A549 (cell line): ENCODE results near the gene KSR2. TPM values are rescaled to one million over a fixed set of nuclear protein-coding genes. Genes with fewer than 3 reads are reported as not detected.

ENCODE experiments used
- ATAC-seq, 2 experiments: fragments of 200-7000 bp in 1 of 2; fragments of >200 bp in 1 of 2; cut with Nextera tagmentation in 1 of 2; cut with Tn5 transposase in 1 of 2; 3 replicates each; pipeline versions ENCODE4 v1.8.0 to v1.9.1; 2018 to 2020; ENCODE audit warnings: mild to moderate bottlenecking in 1 of 2, moderate library complexity in 1 of 2
- CTCF ChIA-PET: fragments of 300-600 bp; sonication (Branson Sonifier 250); formaldehyde crosslinking; extraction: SDS; loops from one replicate; lab custom pipeline; 2021; ENCODE audit warnings: antibody characterized with exemption, inconsistent platforms; lab: Yijun Ruan, JAX
- POLR2A ChIA-PET: fragments of 350-600 bp; formaldehyde crosslinking; extraction: SDS; loops from one replicate; lab custom pipeline; 2021; ENCODE audit warnings: antibody characterized with exemption, inconsistent platforms; lab: Yijun Ruan, JAX
- DNase-seq, 2 experiments: peaks; one replicate each; pipeline versions ENCODE4 v3.0.0 to v3.0.0-alpha.2; 2011 to 2016; ENCODE audit warnings: low read depth in 1 of 2, low spot score in 1 of 2
- FAIRE-seq: peaks from 2 replicates; lab custom pipeline; 2011; peaks lifted over from hg19 to GRCh38; lab: Jason Lieb, UNC
- H3K27ac ChIP-seq, 2 experiments: fragments of >200 bp; sonication (Bioruptor Twin); formaldehyde crosslinking; 3 replicates each; pipeline ENCODE4 v1.5.1; 2016 to 2017
- H3K4me1 ChIP-seq: fragments of >200 bp; sonication (Bioruptor Twin); formaldehyde crosslinking; 3 replicates; pipeline ENCODE4 v1.6.1; 2016
- H3K4me2 ChIP-seq: fragments of >200 bp; sonication (Bioruptor Twin); formaldehyde crosslinking; 3 replicates; pipeline ENCODE4 v1.6.1; 2016
- H3K4me3 ChIP-seq: fragments of >200 bp; sonication (Bioruptor Twin); formaldehyde crosslinking; 3 replicates; pipeline ENCODE4 v1.5.1; 2016
- H3K9me3 ChIP-seq: fragments of >200 bp; sonication (Bioruptor Twin); formaldehyde crosslinking; 3 replicates; pipeline ENCODE4 v1.6.1; 2016
- BCL3 ChIP-seq: fragments of >200 bp; sonication (Bioruptor Twin); formaldehyde crosslinking; IDR thresholded peaks from 3 replicates; pipeline ENCODE4 v1.6.1; 2016
- EHMT2 ChIP-seq: fragments of 200-600 bp; sonication (generic); IDR thresholded peaks from 2 replicates; pipeline ENCODE4 v1.6.1; 2016; ENCODE audit warnings: antibody characterized with exemption, low read depth, mild to moderate bottlenecking, moderate library complexity
- ELK1 ChIP-seq: fragments of 150-350 bp; IDR thresholded peaks from 2 replicates; pipeline ENCODE4 v1.6.1; 2014; ENCODE audit warnings: low read depth, mild to moderate bottlenecking, low read length
- ESRRA ChIP-seq: fragments of 150-350 bp; IDR thresholded peaks from 2 replicates; pipeline ENCODE4 v1.6.1; 2014; ENCODE audit warnings: mild to moderate bottlenecking, low read length, borderline replicate concordance
- FOSL2 ChIP-seq, 2 experiments: fragments of 450-650 bp in 1 of 2; fragments of >200 bp in 1 of 2; sonication (Bioruptor Twin) in 1 of 2; formaldehyde crosslinking; IDR thresholded peaks; 2 replicates each; pipeline versions ENCODE4 v1.5.0 to v1.6.1; 2016 to 2020; ENCODE audit warnings: mild to moderate bottlenecking in 1 of 2, moderate library complexity in 1 of 2
- FOXS1 ChIP-seq: fragments of 250-450 bp; sonication (Bioruptor Pico); IDR thresholded peaks from 2 replicates; pipeline ENCODE4 v1.5.0; 2020; ENCODE audit warnings: mild to moderate bottlenecking, moderate library complexity
- HDAC2 ChIP-seq: fragments of 200-600 bp; sonication (generic); IDR thresholded peaks from 2 replicates; pipeline ENCODE4 v1.6.1; 2016
- HES2 ChIP-seq: fragments of >200 bp; sonication (Bioruptor Twin); formaldehyde crosslinking; IDR thresholded peaks from 2 replicates; pipeline ENCODE4 v1.6.1; 2016
- HOXA7 ChIP-seq: fragments of 250-450 bp; sonication (Bioruptor Pico); IDR thresholded peaks from 2 replicates; pipeline ENCODE4 v1.5.0; 2020; ENCODE audit warnings: mild to moderate bottlenecking, moderate library complexity
- HOXB13 ChIP-seq: fragments of 250-450 bp; sonication (Bioruptor Pico); IDR thresholded peaks from 2 replicates; pipeline ENCODE4 v1.5.0; 2020; ENCODE audit warnings: low read depth, mild to moderate bottlenecking, moderate library complexity
- KDM5A ChIP-seq: fragments of 200-600 bp; sonication (generic); IDR thresholded peaks from 2 replicates; pipeline ENCODE4 v1.6.1; 2016; ENCODE audit warnings: antibody characterized with exemption, mild to moderate bottlenecking
- MAZ ChIP-seq: fragments of 150-350 bp; IDR thresholded peaks from 2 replicates; pipeline ENCODE4 v1.6.1; 2014; ENCODE audit warnings: antibody characterized with exemption, low read depth, low read length, borderline replicate concordance
- NFE2L2 ChIP-seq: fragments of 150-350 bp; conservative IDR thresholded peaks from 2 replicates; pipeline ENCODE4 v1.6.1; 2014; ENCODE audit warnings: low read length
- NPAS2 ChIP-seq: fragments of 250-450 bp; sonication (Bioruptor Pico); IDR thresholded peaks from 2 replicates; pipeline ENCODE4 v1.8.0; 2022; ENCODE audit warnings: mild to moderate bottlenecking, moderate library complexity, borderline replicate concordance
- POLR2A ChIP-seq: IDR thresholded peaks from 2 replicates; pipeline ENCODE4 v1.6.1; 2012; ENCODE audit warnings: mild to moderate bottlenecking, low read length
- RFX5 ChIP-seq: fragments of 450-650 bp; IDR thresholded peaks from 2 replicates; pipeline ENCODE4 v1.7.1; 2014; ENCODE audit warnings: antibody characterized with exemption, mild to moderate bottlenecking, moderate library complexity
- USF2 ChIP-seq: fragments of 450-650 bp; IDR thresholded peaks from 2 replicates; pipeline ENCODE4 v1.6.1; 2014; ENCODE audit warnings: antibody characterized with exemption
- ZSCAN20 ChIP-seq: fragments of 250-450 bp; sonication (Bioruptor Pico); IDR thresholded peaks from 2 replicates; pipeline ENCODE4 v1.8.0; 2022; ENCODE audit warnings: mild to moderate bottlenecking, moderate library complexity
- WGBS: methylation state at CpG from one replicate; pipeline ENCODE4 v1.1.6; 2017; ENCODE audit errors: missing lambda C conversion rate; 5-methylcytosine and 5-hydroxymethylcytosine counted together
- polyA plus RNA-seq, 4 experiments: library from polyadenylated mRNA; depleted of rRNA in 3 of 4; stranded (reverse); fragments of >200 nt; fragmentation: RNase III in 1 of 4; extraction: RNeasy Plus Mini Kit Qiagen cat#74134 plus additional on column Dnase treatment in 1 of 4; gene quantifications; 2 replicates in 3 of 4; 3 replicates in 1 of 4; pipeline ENCODE4 v1.2.3, GENCODE V29; 2011 to 2017
- TF ChIP-seq, protein P1 (sequence below): IDR thresholded peaks from 2 replicates; pipeline ENCODE4 v1.6.1; 2012
- TF ChIP-seq, protein P2 (sequence below): IDR thresholded peaks from 2 replicates; pipeline ENCODE4 v1.6.1; 2012; ENCODE audit warnings: low read depth, borderline replicate concordance

The KSR2 gene
- polyA plus RNA-seq, 2 of the 4 experiments (the other 2 are of a cell fraction), result 0.37 to 1.2 TPM

GRCh38 chr12:117797202-117797601 lies 171.6 kb downstream of the KSR2 start:
- ChIA-PET CTCF (no interaction called here), POLR2A (no interaction called here)
- ATAC-seq, result no peak

DNA sequence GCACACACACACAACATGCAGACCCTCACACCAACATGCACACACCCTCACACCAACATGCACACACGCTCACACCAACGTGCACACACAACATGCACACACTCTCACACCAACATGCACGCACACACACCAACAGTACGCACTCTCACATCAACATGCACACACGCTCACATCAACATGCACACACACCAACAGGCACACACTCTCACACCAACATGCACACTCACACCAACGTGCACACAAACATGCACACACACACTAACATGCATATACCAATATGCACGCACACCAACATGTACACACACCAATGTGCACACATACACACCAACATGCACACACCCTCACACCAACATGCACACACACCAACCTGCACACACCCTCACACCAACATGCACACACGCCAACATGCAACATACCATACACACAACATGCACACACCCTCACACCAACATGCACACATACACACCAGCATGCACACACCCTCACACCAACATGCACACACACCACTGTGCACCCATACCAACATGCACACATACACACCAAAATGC lies 175.8 kb downstream of the KSR2 start:
- WGBS, result 49% methylated on average over 8 of the region's 8 CpGs
- DNase-seq (no peak), ATAC-seq (no peak), FAIRE-seq (no peak)
- Histone ChIP-seq H3K27ac (no peak overlapping the region), H3K9me3 (no peaks in the 10 kb centered on the region), H3K4me3 (no peak overlapping the region), H3K4me2 (no peak overlapping the region), H3K4me1 (peaks cover 9% of the 10 kb centered on the region; the same call in 2 of the 3 replicates)
- ChIA-PET POLR2A (no interaction called here), CTCF (interaction anchor here (0.6 kb wide), 1 partner anchor 71 kb away, joined by 4 read pairs; no protein-coding TSS in a partner anchor)
- TF ChIP-seq NPAS2 (CRISPR knock-in tag), result no peak
- no peak for TF ChIP-seq POLR2A
- no peak for TF ChIP-seq ELK1
- no peak for TF ChIP-seq EHMT2
- no peak for TF ChIP-seq USF2
- no peak for TF ChIP-seq HOXB13
- TF ChIP-seq BCL3, result no peak
- no peak for TF ChIP-seq FOXS1
- TF ChIP-seq HOXA7 (CRISPR knock-in tag), result no peak
- no peak for TF ChIP-seq HES2
- TF ChIP-seq KDM5A, result no peak
- TF ChIP-seq HDAC2, result no peak
- TF ChIP-seq, protein P1, sequence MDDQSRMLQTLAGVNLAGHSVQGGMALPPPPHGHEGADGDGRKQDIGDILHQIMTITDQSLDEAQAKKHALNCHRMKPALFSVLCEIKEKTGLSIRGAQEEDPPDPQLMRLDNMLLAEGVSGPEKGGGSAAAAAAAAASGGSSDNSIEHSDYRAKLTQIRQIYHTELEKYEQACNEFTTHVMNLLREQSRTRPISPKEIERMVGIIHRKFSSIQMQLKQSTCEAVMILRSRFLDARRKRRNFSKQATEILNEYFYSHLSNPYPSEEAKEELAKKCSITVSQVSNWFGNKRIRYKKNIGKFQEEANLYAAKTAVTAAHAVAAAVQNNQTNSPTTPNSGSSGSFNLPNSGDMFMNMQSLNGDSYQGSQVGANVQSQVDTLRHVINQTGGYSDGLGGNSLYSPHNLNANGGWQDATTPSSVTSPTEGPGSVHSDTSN, result no peak

More at GRCh38 chr12:117797202-117797601, 171.6 kb downstream of the KSR2 start:
- no peak for TF ChIP-seq RFX5
- no peak for TF ChIP-seq NFE2L2
- TF ChIP-seq, protein P2, sequence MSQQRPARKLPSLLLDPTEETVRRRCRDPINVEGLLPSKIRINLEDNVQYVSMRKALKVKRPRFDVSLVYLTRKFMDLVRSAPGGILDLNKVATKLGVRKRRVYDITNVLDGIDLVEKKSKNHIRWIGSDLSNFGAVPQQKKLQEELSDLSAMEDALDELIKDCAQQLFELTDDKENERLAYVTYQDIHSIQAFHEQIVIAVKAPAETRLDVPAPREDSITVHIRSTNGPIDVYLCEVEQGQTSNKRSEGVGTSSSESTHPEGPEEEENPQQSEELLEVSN, result no peak
- no peak for TF ChIP-seq ZSCAN20
- TF ChIP-seq ESRRA, result no peak
- no peak for TF ChIP-seq MAZ
- no peak for TF ChIP-seq ELK1
- no peak for TF ChIP-seq FOSL2 (IDR thresholded peaks at IDR 0.05)
- no peak for TF ChIP-seq FOSL2 (CRISPR knock-in tag; IDR thresholded peaks at IDR 0.05)
- no peak for TF ChIP-seq FOXS1
- TF ChIP-seq, protein P1, result no peak
- no peak overlapping the region for H3K27ac ChIP-seq
- no peak for DNase-seq
- WGBS, result 22% methylated on average over 3 of the region's 3 CpGs
- H3K9me3 ChIP-seq, result no peaks in the 10 kb centered on the region
- no peak overlapping the region for H3K4me3 ChIP-seq
- no peaks in the 10 kb centered on the region; the same call in 2 of the 3 replicates for H3K4me1 ChIP-seq
- no peak overlapping the region for H3K4me2 ChIP-seq
- no peak for FAIRE-seq
